SK-N-SH (cell line): ENCODE measurements around the gene RPGR. TPM values are rescaled to one million over a fixed set of nuclear protein-coding genes. Genes with fewer than 3 reads are reported as not detected.
A peak's percentile ranks its signal among the peaks of the same experiment; 100 is the strongest.

Experiments
- CTCF ChIA-PET: fragments of 300-600, 350-600 bp; formaldehyde crosslinking; extraction: SDS; loops from one replicate; lab custom pipeline; 2021; lab: Yijun Ruan, JAX
- POLR2A ChIA-PET: fragments of 350-600 bp; sonication (Branson Sonifier 250); formaldehyde crosslinking; extraction: SDS; loops from one replicate; lab custom pipeline; 2020; ENCODE audit warnings: antibody characterized with exemption, inconsistent platforms; lab: Yijun Ruan, JAX
- DNase-seq: peaks from one replicate; pipeline ENCODE4 v3.0.0; 2012
- H2AFZ ChIP-seq: fragments of 200-600 bp; sonication (generic); 2 replicates; pipeline ENCODE4 v1.8.1; 2016; ENCODE audit warnings: antibody characterized with exemption, mild to moderate bottlenecking, low read depth
- H3F3A ChIP-seq: fragments of 200-600 bp; sonication (generic); replicated peaks from 2 replicates; pipeline ENCODE3; 2016; ENCODE audit warnings: antibody characterized with exemption, mild to moderate bottlenecking; ENCODE audit not compliant: insufficient read depth
- H3K27ac ChIP-seq, 2 experiments: fragments of 200-500 bp in 1 of 2; fragments of 200-600 bp in 1 of 2; sonication (Bioruptor generic) in 1 of 2; sonication (generic), shearing (Covaris generic) in 1 of 2; 2 replicates each; pipeline versions ENCODE4 v1.5.1 to v1.6.1; 2014 to 2016; ENCODE audit warnings: low read depth in 2 of 2, inconsistent platforms in 1 of 2, low read length in 1 of 2, mild to moderate bottlenecking in 1 of 2, mixed read lengths in 1 of 2
- H3K27me3 ChIP-seq: fragments of 200-600 bp; sonication (generic), shearing (Covaris generic); 2 replicates; pipeline ENCODE4 v1.6.1; 2016; ENCODE audit warnings: mixed run types; ENCODE audit not compliant: insufficient read depth
- H3K36me3 ChIP-seq, 2 experiments: fragments of 200-500 bp in 1 of 2; fragments of 200-600 bp in 1 of 2; sonication (Bioruptor generic) in 1 of 2; sonication (generic) in 1 of 2; replicated peaks in 1 of 2; 2 replicates each; pipeline versions ENCODE3 to v1.5.1; 2014 to 2016; ENCODE audit warnings: low read length in 1 of 2, mild to moderate bottlenecking in 1 of 2; ENCODE audit not compliant: insufficient read depth in 2 of 2, control insufficient read depth in 1 of 2
- H3K4me1 ChIP-seq, 2 experiments: fragments of 200-500 bp in 1 of 2; fragments of 200-600 bp in 1 of 2; sonication (Bioruptor generic) in 1 of 2; sonication (generic), shearing (Covaris generic) in 1 of 2; 2 replicates each; pipeline versions ENCODE4 v1.5.1 to v1.6.1; 2014 to 2016; ENCODE audit warnings: low read depth in 1 of 2, low read length in 1 of 2, mixed run types in 1 of 2; ENCODE audit not compliant: insufficient read depth in 2 of 2, control insufficient read depth in 1 of 2
- H3K4me2 ChIP-seq: fragments of 200-600 bp; sonication (generic), shearing (Covaris generic); 2 replicates; pipeline ENCODE4 v1.6.1; 2017; ENCODE audit warnings: mixed run types
- H3K4me3 ChIP-seq, 2 experiments: fragments of 200-500 bp in 1 of 2; fragments of 200-600 bp in 1 of 2; sonication (Bioruptor generic) in 1 of 2; sonication (generic), shearing (Covaris generic) in 1 of 2; 2 replicates each; pipeline versions ENCODE4 v1.5.1 to v1.8.1; 2014 to 2016; ENCODE audit warnings: low read depth in 2 of 2, inconsistent platforms in 1 of 2, low read length in 1 of 2, mild to moderate bottlenecking in 1 of 2, mixed read lengths in 1 of 2, moderate library complexity in 1 of 2
- H3K79me2 ChIP-seq: fragments of 200-600 bp; sonication (generic); 2 replicates; pipeline ENCODE4 v1.8.1; 2017; ENCODE audit warnings: mild to moderate bottlenecking; ENCODE audit not compliant: insufficient read depth
- H3K9ac ChIP-seq: fragments of 200-600 bp; sonication (generic); 2 replicates; pipeline ENCODE4 v1.6.1; 2017; ENCODE audit warnings: mixed run types
- H3K9me2 ChIP-seq: fragments of 200-600 bp; sonication (generic); 2 replicates; pipeline ENCODE4 v1.6.1; 2017; ENCODE audit warnings: mixed run types
- H3K9me3 ChIP-seq: fragments of 200-600 bp; sonication (generic); 2 replicates; pipeline ENCODE4 v1.6.1; 2017; ENCODE audit warnings: mixed run types, mild to moderate bottlenecking, moderate library complexity
- H4K20me1 ChIP-seq: fragments of 200-600 bp; sonication (generic); 2 replicates; pipeline ENCODE4 v1.6.1; 2017; ENCODE audit warnings: mild to moderate bottlenecking, mixed run types; ENCODE audit not compliant: insufficient read depth
- CHD2 ChIP-seq: fragments of 150-350 bp; IDR thresholded peaks from 2 replicates; pipeline ENCODE4 v1.6.1; 2018; ENCODE audit warnings: low read length; ENCODE audit not compliant: partially characterized antibody
- EP300 ChIP-seq, 2 experiments: IDR thresholded peaks; 2 replicates each; pipeline versions ENCODE4 v1.4.0 to v1.6.1; 2012; ENCODE audit warnings: borderline replicate concordance in 1 of 2, low read depth in 1 of 2, low read length in 1 of 2
- FOSL2 ChIP-seq: IDR thresholded peaks from 2 replicates; pipeline ENCODE4 v1.4.0; 2012; ENCODE audit warnings: low read depth, mild to moderate bottlenecking, moderate library complexity, borderline replicate concordance
- JUND ChIP-seq: IDR thresholded peaks from 2 replicates; pipeline ENCODE4 v1.4.0; 2012
- MEF2A ChIP-seq: IDR thresholded peaks from 2 replicates; pipeline ENCODE4 v1.4.0; 2012; ENCODE audit warnings: low read depth, borderline replicate concordance
- MXI1 ChIP-seq: IDR thresholded peaks from 2 replicates; pipeline ENCODE4 v1.6.1; 2012; ENCODE audit warnings: mild to moderate bottlenecking, low read depth, low read length, improper control_type of control experiment
- NFIC ChIP-seq: IDR thresholded peaks from 2 replicates; pipeline ENCODE4 v1.4.0; 2012; ENCODE audit warnings: borderline replicate concordance
- RAD21 ChIP-seq: IDR thresholded peaks from 2 replicates; pipeline ENCODE4 v1.6.1; 2012; ENCODE audit warnings: mild to moderate bottlenecking, low read length
- SIN3A ChIP-seq: IDR thresholded peaks from 2 replicates; pipeline ENCODE4 v1.6.1; 2012; ENCODE audit warnings: low read depth, mild to moderate bottlenecking, low read length, moderate library complexity, borderline replicate concordance
- SMC3 ChIP-seq: IDR thresholded peaks from 2 replicates; pipeline ENCODE4 v1.6.1; 2012; ENCODE audit warnings: low read depth, low read length, improper control_type of control experiment
- TAF1 ChIP-seq: IDR thresholded peaks from 2 replicates; pipeline ENCODE4 v1.6.1; 2012; ENCODE audit warnings: low read depth, mild to moderate bottlenecking, low read length, moderate library complexity, borderline replicate concordance
- TCF12 ChIP-seq: IDR thresholded peaks from 2 replicates; pipeline ENCODE4 v1.4.0; 2012
- TEAD4 ChIP-seq: IDR thresholded peaks from 2 replicates; pipeline ENCODE4 v1.4.0; 2012; ENCODE audit warnings: mild to moderate bottlenecking, borderline replicate concordance; ENCODE audit not compliant: insufficient read depth
- YY1 ChIP-seq: IDR thresholded peaks from 2 replicates; pipeline ENCODE4 v1.4.0; 2012; ENCODE audit warnings: low read depth, mild to moderate bottlenecking
- WGBS: methylation state at CpG from one replicate; pipeline ENCODE4 v1.1.6; 2017; ENCODE audit warnings: low lambda C conversion rate; 5-methylcytosine and 5-hydroxymethylcytosine counted together
- polyA plus RNA-seq, 3 experiments: library from polyadenylated mRNA; depleted of rRNA; stranded (reverse); fragments of >200 nt; gene quantifications; 2 replicates each; pipeline ENCODE4 v1.2.3, GENCODE V29; 2012
- TF ChIP-seq, protein P1 (sequence below): fragments of 150-350 bp; IDR thresholded peaks from 2 replicates; pipeline ENCODE4 v1.6.1; 2016; ENCODE audit warnings: mild to moderate bottlenecking, low read depth, low read length
- TF ChIP-seq, protein P2 (sequence below): IDR thresholded peaks from 2 replicates; pipeline ENCODE4 v1.4.0; 2012; ENCODE audit warnings: low read depth, borderline replicate concordance
- TF ChIP-seq, protein P3 (sequence below): IDR thresholded peaks from 2 replicates; pipeline ENCODE4; 2012
- TF ChIP-seq, protein P4 (sequence below): IDR thresholded peaks from 2 replicates; pipeline ENCODE4 v1.4.0; 2012; ENCODE audit warnings: low read depth

Gene RPGR
- polyA plus RNA-seq, 1 of the 3 experiments (the other 2 are of a cell fraction), result 1.2 TPM

DNA sequence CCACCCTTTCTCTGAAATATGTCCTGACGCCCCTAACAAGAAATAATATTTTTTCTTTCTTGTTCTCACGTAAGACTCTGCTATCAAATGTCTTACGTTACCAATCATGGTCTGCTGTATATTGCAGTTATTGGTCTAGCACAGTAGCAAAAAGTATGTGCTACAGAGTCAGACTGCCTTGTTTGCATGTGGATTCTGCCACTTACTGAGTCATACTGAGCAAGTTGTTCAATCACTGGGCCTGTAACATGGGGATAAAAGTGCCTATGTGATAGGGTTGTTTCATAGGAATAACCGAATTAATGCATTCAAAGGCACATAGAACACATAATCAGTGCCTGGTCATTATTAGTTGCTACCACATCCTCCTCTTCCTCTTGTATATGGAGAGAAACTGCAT lies 14.1 kb downstream of the RPGR start:
- no peak for DNase-seq
- no peak overlapping the region for H3K4me3 ChIP-seq
- H3K9me2 ChIP-seq, result no peaks in the 10 kb centered on the region
- H3K9me3 ChIP-seq, result no peaks in the 10 kb centered on the region
- ChIA-PET CTCF (no interaction called here), POLR2A (no interaction called here)
- H3K4me1 ChIP-seq, result peaks cover 0 to 13% of the 10 kb centered on the region in 2 experiments; a peak in 1 of 4 replicates
- TF ChIP-seq TAF1, result no peak
- no peak for TF ChIP-seq NFIC
- TF ChIP-seq, protein P1, sequence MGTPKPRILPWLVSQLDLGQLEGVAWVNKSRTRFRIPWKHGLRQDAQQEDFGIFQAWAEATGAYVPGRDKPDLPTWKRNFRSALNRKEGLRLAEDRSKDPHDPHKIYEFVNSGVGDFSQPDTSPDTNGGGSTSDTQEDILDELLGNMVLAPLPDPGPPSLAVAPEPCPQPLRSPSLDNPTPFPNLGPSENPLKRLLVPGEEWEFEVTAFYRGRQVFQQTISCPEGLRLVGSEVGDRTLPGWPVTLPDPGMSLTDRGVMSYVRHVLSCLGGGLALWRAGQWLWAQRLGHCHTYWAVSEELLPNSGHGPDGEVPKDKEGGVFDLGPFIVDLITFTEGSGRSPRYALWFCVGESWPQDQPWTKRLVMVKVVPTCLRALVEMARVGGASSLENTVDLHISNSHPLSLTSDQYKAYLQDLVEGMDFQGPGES, result no peak
- TF ChIP-seq EP300 (IDR thresholded peaks at IDR 0.05; ENCODE audit: borderline replicate concordance in 1 of 2, low read depth in 1 of 2, low read length in 1 of 2), result no peak
- TF ChIP-seq TEAD4, result no peak
- TF ChIP-seq MEF2A, result no peak
- TF ChIP-seq, protein P2, sequence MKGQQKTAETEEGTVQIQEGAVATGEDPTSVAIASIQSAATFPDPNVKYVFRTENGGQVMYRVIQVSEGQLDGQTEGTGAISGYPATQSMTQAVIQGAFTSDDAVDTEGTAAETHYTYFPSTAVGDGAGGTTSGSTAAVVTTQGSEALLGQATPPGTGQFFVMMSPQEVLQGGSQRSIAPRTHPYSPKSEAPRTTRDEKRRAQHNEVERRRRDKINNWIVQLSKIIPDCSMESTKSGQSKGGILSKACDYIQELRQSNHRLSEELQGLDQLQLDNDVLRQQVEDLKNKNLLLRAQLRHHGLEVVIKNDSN, result no peak
- TF ChIP-seq, protein P3, sequence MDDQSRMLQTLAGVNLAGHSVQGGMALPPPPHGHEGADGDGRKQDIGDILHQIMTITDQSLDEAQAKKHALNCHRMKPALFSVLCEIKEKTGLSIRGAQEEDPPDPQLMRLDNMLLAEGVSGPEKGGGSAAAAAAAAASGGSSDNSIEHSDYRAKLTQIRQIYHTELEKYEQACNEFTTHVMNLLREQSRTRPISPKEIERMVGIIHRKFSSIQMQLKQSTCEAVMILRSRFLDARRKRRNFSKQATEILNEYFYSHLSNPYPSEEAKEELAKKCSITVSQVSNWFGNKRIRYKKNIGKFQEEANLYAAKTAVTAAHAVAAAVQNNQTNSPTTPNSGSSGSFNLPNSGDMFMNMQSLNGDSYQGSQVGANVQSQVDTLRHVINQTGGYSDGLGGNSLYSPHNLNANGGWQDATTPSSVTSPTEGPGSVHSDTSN, result no peak
- TF ChIP-seq MXI1, result no peak
- TF ChIP-seq CHD2, result no peak
- 0 out of 4 replicates have a peak overlapping the region, but pooled peaks of 1 of the 2 experiments have one; percentile 49 for H3K27ac ChIP-seq
- no peak overlapping the region for H2AFZ ChIP-seq
- no peak overlapping the region for H3K9ac ChIP-seq
- no peaks in the 10 kb centered on the region for H3K27me3 ChIP-seq
- no peaks in the 10 kb centered on the region for H3F3A ChIP-seq
- no peaks in the 10 kb centered on the region for H3K79me2 ChIP-seq
- WGBS, result 54% methylated on average over 4 of the region's 4 CpGs
- no peak overlapping the region for H3K4me2 ChIP-seq
- peaks cover 0 to 5% of the 10 kb centered on the region in 2 experiments for H3K36me3 ChIP-seq
- no peaks in the 10 kb centered on the region for H4K20me1 ChIP-seq

DNA sequence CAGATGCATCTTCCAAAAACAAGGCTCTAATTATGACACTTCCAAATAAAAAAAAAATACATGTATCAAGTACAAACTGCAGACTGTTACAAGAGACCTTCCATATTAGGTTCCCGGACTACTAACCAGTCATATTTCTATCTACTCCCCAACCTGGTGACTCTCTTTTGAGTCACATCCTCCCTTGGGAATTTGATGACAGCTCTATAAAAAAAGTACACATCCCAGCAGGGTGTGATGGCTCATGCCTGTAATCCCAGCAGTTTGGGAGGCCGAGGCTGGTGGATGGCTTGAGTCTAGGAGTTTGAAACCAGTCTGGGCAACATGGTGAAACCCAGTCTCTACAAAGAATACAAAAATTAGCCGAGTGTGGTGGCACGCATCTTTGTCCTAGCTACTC lies 14.9 kb downstream of the RPGR start:
- Histone ChIP-seq H3K9ac (no peak overlapping the region), H3K27me3 (no peaks in the 10 kb centered on the region), H3K4me1 (peaks cover 0 to 13% of the 10 kb centered on the region in 2 experiments; a peak in 1 of 4 replicates), H3K36me3 (peaks cover 5 to 7% of the 10 kb centered on the region in 2 experiments), H3K27ac (peak overlapping the region in 1 of 2 experiments; percentile 49; a peak in 2 of 4 replicates), H3K4me3 (no peak overlapping the region), H3K4me2 (peak overlapping the region; percentile 1; the same call in 1 of the 2 replicates), H3K9me3 (no peaks in the 10 kb centered on the region), H3K79me2 (no peaks in the 10 kb centered on the region), H2AFZ (no peak overlapping the region), H3F3A (no peaks in the 10 kb centered on the region), H4K20me1 (no peaks in the 10 kb centered on the region)
- ChIA-PET CTCF (no interaction called here), POLR2A (no interaction called here)
- no peak for DNase-seq
- WGBS, result 38% methylated on average over 4 of the region's 4 CpGs
- TF ChIP-seq JUND (peak; percentile 67), RAD21 (no peak), SIN3A (no peak), YY1 (no peak), SMC3 (no peak), TCF12 (peak; percentile 57; the same call in 1 of the 2 replicates), FOSL2 (peak; percentile 81)
- TF ChIP-seq, protein P4, sequence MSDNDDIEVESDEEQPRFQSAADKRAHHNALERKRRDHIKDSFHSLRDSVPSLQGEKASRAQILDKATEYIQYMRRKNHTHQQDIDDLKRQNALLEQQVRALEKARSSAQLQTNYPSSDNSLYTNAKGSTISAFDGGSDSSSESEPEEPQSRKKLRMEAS, result 0 out of 2 replicates have a peak, but pooled peaks have one; percentile 29
- TF ChIP-seq, protein P3, result peak; percentile 69
- TF ChIP-seq, all 33 proteins: peak for 5
- no peaks in the 10 kb centered on the region for H3K9me2 ChIP-seq
